ENCODE data around the gene GRAMD2A. TPM values are rescaled to one million over a fixed set of nuclear protein-coding genes. Genes with fewer than 3 reads are reported as not detected.

The GRAMD2A gene
- total RNA-seq, 1 donor from 2014 or later = not detected

DNA sequence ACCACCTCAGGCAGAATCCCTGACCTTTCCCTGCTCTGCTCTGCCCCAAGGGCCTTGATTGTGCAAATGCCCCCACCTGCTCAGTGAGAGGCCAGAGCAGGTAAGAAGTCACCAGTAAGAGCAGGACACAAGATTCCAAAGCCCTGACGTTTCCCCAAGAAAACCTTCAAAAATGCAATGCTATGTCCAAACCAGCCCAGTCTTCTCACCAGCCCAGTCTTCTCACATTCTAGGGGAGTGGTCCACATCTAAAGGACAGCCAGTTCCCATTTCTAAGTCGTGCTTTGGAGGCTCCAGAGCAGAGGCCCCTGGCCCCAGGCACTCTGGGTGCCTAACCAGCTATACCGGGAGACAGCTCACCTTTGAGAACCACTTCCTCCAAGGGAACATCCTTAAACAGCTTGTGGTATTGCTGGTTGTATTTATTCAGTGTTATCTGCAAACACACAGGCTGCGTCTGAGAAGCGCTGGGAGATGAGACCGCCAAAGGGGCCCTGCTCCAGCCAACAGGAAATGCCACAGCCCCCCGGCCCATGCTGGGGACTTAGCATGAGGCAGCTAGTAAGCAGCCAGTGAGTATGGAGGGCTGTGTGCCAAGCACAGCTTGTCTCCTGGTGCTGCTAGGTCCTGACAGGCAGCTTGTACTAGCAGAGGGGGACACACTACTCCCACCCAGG is 29.3 kb downstream of the GRAMD2A start:
- no peak for DNase-seq (ENCODE audit: low spot score)
- Mint-ChIP-seq H3K4me1 (ENCODE audit: low read depth) (peaks cover 10% of the 10 kb centered on the region), H3K27me3 (ENCODE audit: low read depth) (peaks cover 6% of the 10 kb centered on the region), H3K4me3 (ENCODE audit: low read depth) (no peak overlapping the region), H3K9me3 (no peaks in the 10 kb centered on the region), H3K27ac (no peak overlapping the region), H3K36me3 (ENCODE audit: low read depth) (no peaks in the 10 kb centered on the region)
- intact Hi-C loops (cut with micrococcal nuclease) = no loop called here

- no peak for DNase-seq (ENCODE audit: low spot score)
- no peaks in the 10 kb centered on the region for H3K9me3 Mint-ChIP-seq
- H3K27me3 Mint-ChIP-seq (ENCODE audit: low read depth) = peaks cover 6% of the 10 kb centered on the region
- H3K4me3 Mint-ChIP-seq (ENCODE audit: low read depth) = no peak overlapping the region
- no peak overlapping the region for H3K27ac Mint-ChIP-seq
- no peaks in the 10 kb centered on the region for H3K36me3 Mint-ChIP-seq (ENCODE audit: low read depth)
- peaks cover 10% of the 10 kb centered on the region for H3K4me1 Mint-ChIP-seq (ENCODE audit: low read depth)
- intact Hi-C loops (cut with micrococcal nuclease) = no loop called here
Measured at GRCh38 chr15:72167445-72167844, 30.1 kb downstream of the GRAMD2A start.

GRCh38 chr15:72166716-72167417 is 30.7 kb downstream of the GRAMD2A start:
- intact Hi-C loops (cut with micrococcal nuclease) = no loop called here
- H3K36me3 Mint-ChIP-seq (ENCODE audit: low read depth) = no peaks in the 10 kb centered on the region
- H3K4me1 Mint-ChIP-seq (ENCODE audit: low read depth) = peaks cover 10% of the 10 kb centered on the region
- no peaks in the 10 kb centered on the region for H3K9me3 Mint-ChIP-seq
- DNase-seq (ENCODE audit: low spot score) = no peak
- no peak overlapping the region for H3K27ac Mint-ChIP-seq
- peaks cover 6% of the 10 kb centered on the region for H3K27me3 Mint-ChIP-seq (ENCODE audit: low read depth)
- no peak overlapping the region for H3K4me3 Mint-ChIP-seq (ENCODE audit: low read depth)

DNA sequence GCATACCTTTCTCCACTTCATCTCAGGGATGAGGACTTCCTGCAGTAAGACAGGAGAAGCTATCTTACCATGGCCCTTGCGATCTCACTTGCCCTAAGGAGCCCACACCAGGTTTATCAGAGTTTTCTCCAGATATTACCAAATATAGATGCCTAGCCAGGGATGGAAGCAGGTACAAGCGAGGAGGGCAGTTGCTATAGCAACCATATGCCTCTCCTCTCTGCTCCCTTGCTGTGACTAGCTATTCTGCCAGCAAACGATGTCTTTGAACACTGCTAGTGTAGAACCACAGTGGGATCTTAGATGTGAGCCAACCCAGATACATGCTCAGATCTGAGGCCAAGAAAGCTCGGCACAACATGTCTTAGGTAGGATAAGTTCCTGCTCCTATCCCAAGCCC is 33.9 kb downstream of the GRAMD2A start:
- peaks cover 5% of the 10 kb centered on the region for H3K27me3 Mint-ChIP-seq (ENCODE audit: low read depth)
- DNase-seq (ENCODE audit: low spot score) = no peak
- H3K9me3 Mint-ChIP-seq = no peaks in the 10 kb centered on the region
- no peak overlapping the region for H3K27ac Mint-ChIP-seq
- intact Hi-C loops (cut with micrococcal nuclease) = no loop called here
- H3K36me3 Mint-ChIP-seq (ENCODE audit: low read depth) = no peaks in the 10 kb centered on the region
- peaks cover 5% of the 10 kb centered on the region for H3K4me1 Mint-ChIP-seq (ENCODE audit: low read depth)
- no peak overlapping the region for H3K4me3 Mint-ChIP-seq (ENCODE audit: low read depth)

DNA sequence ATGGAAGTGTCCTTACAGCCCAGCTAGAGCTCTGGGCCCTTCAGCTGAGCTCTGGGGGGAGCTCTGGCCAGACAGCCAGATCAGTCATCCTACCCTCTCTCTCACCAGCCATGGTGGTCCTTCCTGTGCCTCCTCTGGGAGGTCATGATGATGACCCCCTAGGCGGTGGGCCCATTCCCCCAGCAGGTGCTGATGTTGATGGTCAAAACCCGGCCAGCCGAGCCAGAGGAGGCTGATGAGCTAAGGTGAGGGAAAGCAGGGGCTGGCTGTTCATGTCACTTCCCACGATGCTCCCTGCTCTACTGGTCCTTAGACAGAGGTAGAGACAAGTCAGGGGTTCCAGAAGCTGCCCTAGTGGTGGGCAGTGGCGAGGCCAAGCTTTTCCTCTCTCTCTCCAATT is 35.0 kb downstream of the GRAMD2A start:
- Mint-ChIP-seq H3K27me3 (ENCODE audit: low read depth) (peaks cover 3% of the 10 kb centered on the region), H3K9me3 (no peaks in the 10 kb centered on the region), H3K36me3 (ENCODE audit: low read depth) (no peaks in the 10 kb centered on the region), H3K4me1 (ENCODE audit: low read depth) (no peaks in the 10 kb centered on the region), H3K4me3 (ENCODE audit: low read depth) (no peak overlapping the region), H3K27ac (no peak overlapping the region)
- no peak for DNase-seq (ENCODE audit: low spot score)
- intact Hi-C loops (cut with micrococcal nuclease) = no loop called here

GRCh38 chr15:72161361-72162132 is 36.0 kb downstream of the GRAMD2A start:
- Mint-ChIP-seq H3K36me3 (ENCODE audit: low read depth) (no peaks in the 10 kb centered on the region), H3K27ac (no peak overlapping the region), H3K4me1 (ENCODE audit: low read depth) (no peaks in the 10 kb centered on the region), H3K27me3 (ENCODE audit: low read depth) (peaks cover 3% of the 10 kb centered on the region), H3K9me3 (no peaks in the 10 kb centered on the region), H3K4me3 (ENCODE audit: low read depth) (no peak overlapping the region)
- no peak for DNase-seq (ENCODE audit: low spot score)
- intact Hi-C loops (cut with micrococcal nuclease) = no loop called here

DNA sequence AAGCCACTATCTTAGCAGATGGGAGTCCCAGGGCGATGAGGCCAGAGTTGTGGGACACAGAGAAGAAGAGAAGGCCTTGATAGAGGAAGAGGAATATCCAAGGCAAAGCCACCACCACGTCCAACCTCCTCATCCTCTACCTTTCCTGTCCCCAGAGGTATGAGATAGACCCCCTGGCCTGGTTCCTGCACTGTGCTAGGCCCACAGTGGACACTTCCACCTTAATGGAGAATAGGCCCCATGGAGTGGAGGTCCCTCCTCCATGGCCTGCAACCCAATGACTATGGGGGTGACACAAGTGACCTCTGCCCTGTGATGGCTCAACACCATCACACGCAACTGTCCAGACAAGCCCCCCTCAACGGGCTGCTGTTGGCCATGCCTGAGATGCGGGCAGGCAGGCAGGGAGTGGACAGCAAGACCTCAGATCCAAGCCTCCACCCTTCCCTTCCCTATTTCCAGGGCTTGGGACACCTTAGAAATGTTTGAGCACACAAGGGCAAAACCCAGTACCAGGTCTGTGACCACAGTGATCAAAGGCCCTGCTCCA is 36.8 kb downstream of the GRAMD2A start:
- intact Hi-C loops (cut with micrococcal nuclease) = no loop called here
- no peak for DNase-seq (ENCODE audit: low spot score)
- peaks cover 3% of the 10 kb centered on the region for H3K27me3 Mint-ChIP-seq (ENCODE audit: low read depth)
- peaks cover under 1% of the 10 kb centered on the region for H3K4me1 Mint-ChIP-seq (ENCODE audit: low read depth)
- no peaks in the 10 kb centered on the region for H3K36me3 Mint-ChIP-seq (ENCODE audit: low read depth)
- H3K9me3 Mint-ChIP-seq = no peaks in the 10 kb centered on the region
- H3K4me3 Mint-ChIP-seq (ENCODE audit: low read depth) = no peak overlapping the region
- no peak overlapping the region for H3K27ac Mint-ChIP-seq

GRCh38 chr15:72156928-72157327 is 40.7 kb downstream of the GRAMD2A start:
- no peak overlapping the region for H3K4me3 Mint-ChIP-seq (ENCODE audit: low read depth)
- H3K27ac Mint-ChIP-seq = no peak overlapping the region
- no peaks in the 10 kb centered on the region for H3K36me3 Mint-ChIP-seq (ENCODE audit: low read depth)
- no peaks in the 10 kb centered on the region for H3K9me3 Mint-ChIP-seq
- intact Hi-C loops (cut with micrococcal nuclease) = loop anchor here (1.0 to 5.0 kb wide), 2 partner anchors 375 to 413 kb away; no protein-coding TSS in a partner anchor
- no peak for DNase-seq (ENCODE audit: low spot score)
- peaks cover 3% of the 10 kb centered on the region for H3K27me3 Mint-ChIP-seq (ENCODE audit: low read depth)
- H3K4me1 Mint-ChIP-seq (ENCODE audit: low read depth) = peaks cover 2% of the 10 kb centered on the region

DNA sequence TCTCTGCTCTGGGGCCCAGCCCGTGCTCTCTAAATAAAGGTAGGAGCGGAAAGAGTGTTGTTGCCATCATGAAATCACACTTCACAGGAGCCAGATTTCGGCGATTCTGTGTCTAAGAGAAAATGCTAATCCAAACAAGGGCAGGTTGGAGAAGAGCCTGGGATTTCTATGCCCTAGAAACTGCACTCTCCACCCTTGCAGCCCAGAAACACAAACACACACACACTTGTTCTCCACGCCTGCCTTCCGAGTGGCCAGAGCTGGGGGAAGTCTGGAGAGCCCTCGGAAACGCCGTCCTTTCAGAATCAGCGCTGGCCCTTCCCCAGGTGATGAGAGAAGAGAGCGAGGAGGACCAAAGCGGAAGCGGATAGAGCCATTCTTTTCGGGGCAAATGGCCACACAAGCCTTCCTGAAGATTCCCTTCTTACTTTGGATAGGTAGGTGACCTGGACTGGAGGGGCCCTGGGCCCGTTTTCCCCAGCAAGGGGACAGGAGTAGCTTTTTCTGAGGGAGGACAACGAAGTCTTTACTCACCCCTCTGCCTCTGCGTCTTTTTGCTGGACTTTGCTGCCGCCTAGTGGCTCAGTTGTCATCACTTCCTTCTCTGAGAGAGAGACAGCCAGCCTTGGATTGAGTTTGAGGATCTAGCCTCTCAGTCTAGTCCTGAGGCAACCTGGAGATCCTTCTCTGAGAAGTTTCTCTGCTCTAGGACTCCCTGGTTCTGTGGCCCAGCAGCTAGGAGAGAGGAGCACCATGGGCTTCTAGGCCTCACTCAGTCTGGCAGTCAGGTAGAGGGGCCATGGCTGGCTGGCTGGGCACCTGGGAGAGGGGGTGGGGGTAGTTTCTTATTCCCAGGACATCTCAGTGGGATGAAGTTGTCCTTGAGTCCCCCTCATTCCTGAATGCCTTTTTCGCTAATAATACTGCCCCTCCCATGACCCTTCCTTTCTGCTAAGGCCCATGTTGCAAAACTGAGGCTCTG is 41.7 kb downstream of the GRAMD2A start:
- intact Hi-C loops (cut with micrococcal nuclease) = loop anchor here (1.0 to 5.0 kb wide), 2 partner anchors 374 to 412 kb away; no protein-coding TSS in a partner anchor
- no peak overlapping the region for H3K27ac Mint-ChIP-seq
- H3K9me3 Mint-ChIP-seq = no peaks in the 10 kb centered on the region
- peak overlapping the region; percentile 71 for H3K4me3 Mint-ChIP-seq (ENCODE audit: low read depth)
- peaks cover 2% of the 10 kb centered on the region for H3K4me1 Mint-ChIP-seq (ENCODE audit: low read depth)
- no peaks in the 10 kb centered on the region for H3K36me3 Mint-ChIP-seq (ENCODE audit: low read depth)
- DNase-seq (ENCODE audit: low spot score) = peak; percentile 69
- peaks cover 3% of the 10 kb centered on the region for H3K27me3 Mint-ChIP-seq (ENCODE audit: low read depth)

GRCh38 chr15:72155003-72155621 is 42.5 kb downstream of the GRAMD2A start:
- Mint-ChIP-seq H3K4me3 (ENCODE audit: low read depth) (no peak overlapping the region), H3K27ac (no peak overlapping the region), H3K9me3 (no peaks in the 10 kb centered on the region), H3K27me3 (ENCODE audit: low read depth) (peaks cover 3% of the 10 kb centered on the region), H3K4me1 (ENCODE audit: low read depth) (peaks cover 2% of the 10 kb centered on the region), H3K36me3 (ENCODE audit: low read depth) (no peaks in the 10 kb centered on the region)
- no peak for DNase-seq (ENCODE audit: low spot score)
- intact Hi-C loops (cut with micrococcal nuclease) = loop anchor here (5.0 kb wide), 1 partner anchor 373 kb away; no protein-coding TSS in a partner anchor

DNA sequence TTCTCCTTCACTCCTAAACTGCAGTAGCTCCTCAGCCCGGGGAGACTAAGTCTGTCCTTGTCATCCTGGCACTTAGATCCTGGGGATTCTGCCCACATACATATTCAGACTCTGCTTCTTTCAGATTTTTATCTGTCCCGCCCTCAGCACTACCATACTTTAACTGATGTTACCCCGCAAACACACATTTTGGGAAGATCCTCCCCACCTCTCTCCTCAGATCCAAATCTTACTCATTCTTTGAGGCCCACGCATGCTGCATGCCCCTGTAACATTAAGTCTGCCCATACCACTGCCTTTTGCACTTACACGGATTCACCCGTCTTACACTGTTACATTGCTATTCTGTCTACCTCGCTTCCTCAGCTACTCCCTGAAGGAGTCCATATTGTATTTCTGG is 43.3 kb downstream of the GRAMD2A start:
- H3K27ac Mint-ChIP-seq = no peak overlapping the region
- no peak overlapping the region for H3K4me3 Mint-ChIP-seq (ENCODE audit: low read depth)
- H3K4me1 Mint-ChIP-seq (ENCODE audit: low read depth) = peaks cover 2% of the 10 kb centered on the region
- intact Hi-C loops (cut with micrococcal nuclease) = no loop called here
- peaks cover 3% of the 10 kb centered on the region for H3K27me3 Mint-ChIP-seq (ENCODE audit: low read depth)
- no peak for DNase-seq (ENCODE audit: low spot score)
- no peaks in the 10 kb centered on the region for H3K9me3 Mint-ChIP-seq
- H3K36me3 Mint-ChIP-seq (ENCODE audit: low read depth) = no peaks in the 10 kb centered on the region
